NB4 (cell line): Measurements from ENCODE around the gene PTPN23.

ENCODE experiments used
- MYC ChIP-seq: IDR thresholded peaks from 2 replicates; pipeline ENCODE4 v1.6.1; 2011; ENCODE audit warnings: low read depth, low read length
- POLR2A ChIP-seq: IDR thresholded peaks from 2 replicates; pipeline ENCODE4 v1.6.1; 2011; ENCODE audit warnings: mild to moderate bottlenecking; ENCODE audit not compliant: insufficient read length; ENCODE audit errors: extremely low read depth
- TF ChIP-seq, protein P1 (sequence below): IDR thresholded peaks from one replicate; pipeline ENCODE4 v1.5.1; 2012; ENCODE audit warnings: low read depth, low read length
- TF ChIP-seq, protein P2 (sequence below): IDR thresholded peaks from 2 replicates; pipeline ENCODE4 v1.6.1; 2011; ENCODE audit warnings: low read depth, low read length

DNA sequence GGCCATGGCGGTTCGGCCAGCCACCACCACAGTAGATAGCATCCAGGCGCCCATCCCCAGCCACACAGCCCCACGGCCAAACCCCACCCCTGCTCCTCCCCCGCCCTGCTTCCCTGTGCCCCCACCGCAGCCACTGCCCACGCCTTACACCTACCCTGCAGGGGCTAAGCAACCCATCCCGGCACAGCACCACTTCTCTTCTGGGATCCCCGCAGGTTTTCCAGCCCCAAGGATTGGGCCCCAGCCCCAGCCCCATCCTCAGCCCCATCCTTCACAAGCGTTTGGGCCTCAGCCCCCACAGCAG lies 29.5 kb downstream of the PTPN23 start:
- TF ChIP-seq, protein P1, sequence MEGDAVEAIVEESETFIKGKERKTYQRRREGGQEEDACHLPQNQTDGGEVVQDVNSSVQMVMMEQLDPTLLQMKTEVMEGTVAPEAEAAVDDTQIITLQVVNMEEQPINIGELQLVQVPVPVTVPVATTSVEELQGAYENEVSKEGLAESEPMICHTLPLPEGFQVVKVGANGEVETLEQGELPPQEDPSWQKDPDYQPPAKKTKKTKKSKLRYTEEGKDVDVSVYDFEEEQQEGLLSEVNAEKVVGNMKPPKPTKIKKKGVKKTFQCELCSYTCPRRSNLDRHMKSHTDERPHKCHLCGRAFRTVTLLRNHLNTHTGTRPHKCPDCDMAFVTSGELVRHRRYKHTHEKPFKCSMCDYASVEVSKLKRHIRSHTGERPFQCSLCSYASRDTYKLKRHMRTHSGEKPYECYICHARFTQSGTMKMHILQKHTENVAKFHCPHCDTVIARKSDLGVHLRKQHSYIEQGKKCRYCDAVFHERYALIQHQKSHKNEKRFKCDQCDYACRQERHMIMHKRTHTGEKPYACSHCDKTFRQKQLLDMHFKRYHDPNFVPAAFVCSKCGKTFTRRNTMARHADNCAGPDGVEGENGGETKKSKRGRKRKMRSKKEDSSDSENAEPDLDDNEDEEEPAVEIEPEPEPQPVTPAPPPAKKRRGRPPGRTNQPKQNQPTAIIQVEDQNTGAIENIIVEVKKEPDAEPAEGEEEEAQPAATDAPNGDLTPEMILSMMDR, result no peak
- no peak for TF ChIP-seq POLR2A
- TF ChIP-seq, protein P2, sequence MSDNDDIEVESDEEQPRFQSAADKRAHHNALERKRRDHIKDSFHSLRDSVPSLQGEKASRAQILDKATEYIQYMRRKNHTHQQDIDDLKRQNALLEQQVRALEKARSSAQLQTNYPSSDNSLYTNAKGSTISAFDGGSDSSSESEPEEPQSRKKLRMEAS, result no peak
- TF ChIP-seq MYC, result no peak
